ENCODE results near the gene NOP9.
"Not testable (repeated sequence)": the region's sequence is repeated elsewhere in the genome, so short reads cannot be mapped to it uniquely, and the experiment has no call there.

NOP9 gene

DNA sequence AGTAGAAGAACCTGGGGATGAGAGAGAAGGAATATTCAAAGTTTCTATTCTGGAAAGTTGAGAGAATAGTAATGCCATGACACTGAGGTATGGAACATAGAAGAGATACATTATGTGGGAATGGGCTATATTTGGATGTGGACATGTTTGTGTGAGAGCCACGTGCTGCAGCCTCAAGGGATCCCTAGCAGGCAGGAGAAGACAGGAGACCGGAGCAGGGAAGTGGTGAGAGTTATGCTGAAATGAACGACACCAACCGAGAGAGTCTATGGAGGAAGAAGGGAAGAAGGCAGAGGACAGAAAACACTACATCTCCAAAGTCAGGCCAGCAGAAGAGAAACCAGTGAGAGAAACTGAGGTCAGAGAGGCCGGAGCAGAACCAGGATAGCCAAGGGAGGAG is 50.1 kb downstream of the NOP9 start:
- DNase-seq (ENCODE audit: low read depth in 2 of 2) = no peak

DNA sequence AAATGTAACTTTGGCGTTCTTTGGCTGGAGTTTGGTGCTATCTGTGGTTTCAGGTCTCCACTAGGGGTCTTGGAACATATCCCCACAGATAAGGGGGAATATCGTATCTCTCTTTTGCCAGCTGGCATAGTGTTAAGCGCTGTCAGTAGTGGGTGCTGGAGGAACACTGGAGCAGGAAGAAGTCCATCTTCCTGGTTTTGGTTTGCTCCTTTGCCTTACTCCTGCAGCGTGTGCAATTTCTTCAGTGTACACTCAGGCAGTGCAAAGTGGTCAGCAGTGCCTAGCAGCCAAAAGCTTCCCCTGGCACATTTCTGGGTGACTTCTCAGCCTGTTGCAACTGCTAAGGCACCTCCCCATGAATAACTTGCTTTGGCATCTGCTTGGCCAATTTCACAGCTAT is 51.9 kb downstream of the NOP9 start:
- DNase-seq (ENCODE audit: low read depth in 2 of 2) = no peak

DNA sequence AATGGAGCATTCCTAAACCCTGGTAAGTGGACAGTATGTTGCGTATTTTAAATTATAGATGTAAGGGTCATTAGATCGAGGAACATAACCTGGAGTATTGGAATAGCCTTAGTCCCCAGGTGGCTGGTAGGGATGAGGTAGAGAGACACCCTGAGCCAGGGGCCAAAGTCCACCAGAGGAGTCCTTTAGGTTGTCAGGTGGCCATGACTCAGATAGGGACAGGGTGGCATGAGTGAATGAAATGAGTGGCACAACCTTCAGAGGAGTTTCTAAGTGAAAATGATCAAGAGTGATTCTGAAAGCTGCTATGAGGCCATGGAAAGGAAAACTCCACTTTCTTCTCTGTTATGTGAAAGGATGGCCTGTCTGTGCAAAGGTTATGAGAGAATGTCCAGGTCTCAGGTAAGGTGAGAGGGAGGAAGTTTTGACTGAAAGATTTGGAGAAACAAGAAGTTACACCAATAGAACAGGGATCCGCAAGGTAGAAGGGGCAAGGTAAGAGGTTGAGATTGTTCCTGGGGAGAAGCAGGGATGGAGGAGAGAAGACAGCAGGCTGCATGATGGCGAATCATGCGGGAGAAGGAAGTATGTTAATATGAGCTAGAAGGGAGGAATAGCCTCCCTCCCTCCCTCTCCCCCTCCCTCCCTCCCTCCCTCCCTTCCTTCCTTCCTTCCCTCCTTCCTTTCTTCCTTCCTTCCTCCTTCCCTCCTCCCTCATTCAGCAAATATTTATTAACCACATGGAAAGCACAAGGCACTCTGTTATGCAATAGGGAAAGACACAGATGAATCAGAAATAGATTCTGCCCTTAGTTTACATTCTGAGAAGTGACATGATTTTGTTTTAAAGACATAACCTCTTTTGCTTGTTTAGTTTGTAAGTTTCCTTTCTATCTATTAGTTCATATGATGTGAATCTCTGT is 54.2 kb downstream of the NOP9 start:
- DNase-seq (ENCODE audit: low read depth in 2 of 2) = no peak

DNA sequence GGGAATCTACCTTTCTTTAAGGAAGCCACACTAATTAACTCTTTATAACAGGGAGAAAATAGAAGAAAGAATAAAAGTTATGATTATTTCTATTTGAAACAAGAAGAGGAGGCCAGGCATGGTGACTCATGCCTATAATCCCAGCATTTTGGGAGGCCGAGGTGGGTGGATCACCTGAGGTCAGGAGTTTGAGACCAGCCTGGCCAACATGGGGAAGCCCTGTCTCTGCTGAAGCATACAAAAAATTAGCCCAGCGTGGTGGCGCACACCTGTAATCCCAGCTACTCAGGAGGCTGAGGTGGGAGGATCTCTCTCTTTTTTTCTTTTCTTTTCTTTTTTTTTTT is 54.8 kb downstream of the NOP9 start:
- not testable (repeated sequence) for DNase-seq (ENCODE audit: low read depth in 2 of 2)

DNA sequence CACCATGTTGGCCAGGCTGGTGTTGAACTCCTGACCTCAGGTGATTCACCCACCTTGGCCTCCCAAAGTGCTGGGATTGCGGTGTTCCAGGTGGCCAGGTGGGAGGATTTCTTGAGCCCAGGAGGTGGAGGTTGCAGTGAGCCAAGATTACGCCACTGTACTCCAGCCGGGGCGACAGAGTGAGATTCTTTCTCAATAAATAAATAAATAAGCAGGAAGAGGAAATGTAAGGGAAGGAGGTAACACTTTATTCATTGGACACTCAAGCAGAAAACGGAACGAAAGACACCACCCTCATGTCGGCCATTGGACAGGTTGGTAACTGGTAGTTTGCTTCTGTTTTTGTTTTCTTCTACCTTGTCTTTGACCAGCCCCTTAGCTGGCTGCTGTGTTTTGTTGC is 55.4 kb downstream of the NOP9 start:
- no peak for DNase-seq (ENCODE audit: low read depth in 2 of 2)

DNA sequence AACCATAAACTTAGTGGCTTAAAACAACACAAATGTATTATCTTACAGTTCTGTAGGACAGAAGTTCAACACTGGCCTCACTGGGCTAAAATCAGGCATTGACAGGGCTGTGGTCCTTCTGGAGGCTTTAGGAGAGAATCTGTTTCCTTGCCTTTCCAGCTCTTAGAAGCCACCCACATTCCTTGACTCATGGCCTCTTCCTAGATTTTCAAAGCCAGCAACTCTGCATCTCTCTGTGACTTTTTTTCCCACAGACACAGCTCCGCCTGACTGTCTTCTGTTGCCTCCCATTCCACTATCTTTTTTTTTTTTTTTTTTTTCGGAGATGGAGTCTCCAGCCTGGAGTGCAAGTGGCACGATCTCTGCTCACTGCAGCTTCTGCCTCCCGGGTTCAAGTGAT is 56.6 kb downstream of the NOP9 start:
- no peak for DNase-seq (ENCODE audit: low read depth in 2 of 2)

All from stimulated activated CD8-positive, alpha-beta memory T cell treated with anti-CD3 and anti-CD28 coated beads, Interleukin-15, amount 100 ng/mL, for 4 hours (primary cell).